Renal pelvis (tissue), 4 donors: ENCODE data around the gene TEX38. TPM values are rescaled to one million over a fixed set of nuclear protein-coding genes. Genes with fewer than 3 reads are reported as not detected.
"Not testable (repeated sequence)": the region's sequence is repeated elsewhere in the genome, so short reads cannot be mapped to it uniquely, and the experiment has no call there.

Experiments
- DNase-seq: peaks from one replicate; pipeline ENCODE4 v3.0.0-alpha.2; 2013
- polyA plus RNA-seq, 3 donors: library from polyadenylated mRNA; unstranded; fragments of 120-200 nt; gene quantifications; one replicate each; pipeline ENCODE4 v1.2.1, GENCODE V29; 2013; ENCODE audit not compliant: insufficient read length in 3 of 3

The TEX38 gene
- polyA plus RNA-seq, 3 donors = 0.17 to 0.55 (median 0.34) TPM

DNA sequence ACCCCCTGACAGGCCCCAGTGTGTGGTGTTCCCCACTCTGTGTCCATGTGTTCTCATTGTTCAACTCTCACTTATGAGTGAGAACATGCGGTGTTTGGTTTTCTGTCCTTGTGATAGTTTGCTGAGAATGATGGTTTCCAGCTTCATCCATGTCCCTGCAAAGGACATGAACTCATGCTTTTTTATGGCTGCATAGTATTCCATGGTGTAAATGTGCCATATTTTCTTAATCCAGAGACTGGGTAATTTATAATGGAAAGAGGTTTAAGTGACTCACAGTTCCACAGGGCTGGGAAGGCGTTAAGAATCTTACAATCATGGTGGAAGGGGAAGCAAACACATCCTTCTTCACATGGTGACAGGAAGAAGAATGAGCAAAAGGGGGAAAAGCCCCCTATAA lies 17.0 kb upstream of the TEX38 start:
- DNase-seq = not testable (repeated sequence)

DNA sequence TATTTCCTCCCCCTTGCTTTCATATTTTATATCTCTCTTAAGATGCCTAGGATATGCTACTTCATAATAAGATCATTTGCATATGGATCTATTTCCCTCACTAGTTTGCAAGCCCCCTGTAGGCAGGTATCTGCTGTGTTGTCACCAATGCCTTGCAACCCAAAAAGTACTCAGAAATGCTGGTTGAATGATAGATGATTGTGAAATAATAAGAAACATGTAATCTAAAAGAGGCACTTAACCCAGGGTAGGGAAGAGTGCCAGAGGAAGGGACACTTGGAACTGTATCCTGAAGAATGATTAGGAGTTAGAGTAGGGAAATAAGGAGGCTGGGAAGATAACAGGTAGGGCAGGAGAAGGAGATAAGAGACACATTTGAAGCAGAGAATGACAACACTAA lies 15.8 kb upstream of the TEX38 start:
- DNase-seq = no peak

DNA sequence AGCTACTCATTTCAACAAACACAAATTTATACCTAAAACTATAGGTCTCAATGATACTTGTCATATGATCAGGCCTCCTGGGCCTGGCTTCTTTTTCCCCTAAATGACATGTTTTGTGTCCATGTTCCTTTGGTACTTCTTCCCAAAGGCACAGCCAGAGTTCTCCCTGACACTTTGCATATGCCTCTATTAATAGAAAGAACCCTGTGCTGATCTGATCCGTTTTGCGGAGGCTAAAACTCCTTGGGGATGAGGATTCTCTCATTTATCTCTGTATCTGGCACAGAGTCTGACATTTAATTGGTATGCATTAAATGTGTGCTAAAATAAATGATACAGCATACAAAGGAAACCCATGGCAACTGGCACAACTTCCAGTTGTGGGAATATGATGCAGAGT lies 15.0 kb upstream of the TEX38 start:
- no peak for DNase-seq

DNA sequence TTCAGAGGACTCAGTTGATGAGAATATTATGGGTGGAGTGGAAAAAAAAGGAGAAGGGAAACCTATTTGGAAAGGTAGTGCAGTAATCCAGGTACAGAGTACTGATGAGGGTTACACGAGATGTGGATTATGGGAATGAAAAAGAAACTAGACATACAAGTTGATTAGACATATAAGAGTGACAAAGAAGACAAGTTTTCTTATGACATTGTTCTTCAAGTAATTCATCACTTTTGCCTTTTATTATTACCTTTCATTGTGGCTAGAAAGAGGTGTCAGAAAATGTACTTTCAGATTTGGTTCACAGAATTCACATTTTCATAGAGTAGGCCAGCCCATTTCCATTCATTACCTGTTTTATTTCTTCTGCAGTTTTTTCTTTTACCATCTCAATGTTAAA lies 13.9 kb upstream of the TEX38 start:
- no peak for DNase-seq

DNA sequence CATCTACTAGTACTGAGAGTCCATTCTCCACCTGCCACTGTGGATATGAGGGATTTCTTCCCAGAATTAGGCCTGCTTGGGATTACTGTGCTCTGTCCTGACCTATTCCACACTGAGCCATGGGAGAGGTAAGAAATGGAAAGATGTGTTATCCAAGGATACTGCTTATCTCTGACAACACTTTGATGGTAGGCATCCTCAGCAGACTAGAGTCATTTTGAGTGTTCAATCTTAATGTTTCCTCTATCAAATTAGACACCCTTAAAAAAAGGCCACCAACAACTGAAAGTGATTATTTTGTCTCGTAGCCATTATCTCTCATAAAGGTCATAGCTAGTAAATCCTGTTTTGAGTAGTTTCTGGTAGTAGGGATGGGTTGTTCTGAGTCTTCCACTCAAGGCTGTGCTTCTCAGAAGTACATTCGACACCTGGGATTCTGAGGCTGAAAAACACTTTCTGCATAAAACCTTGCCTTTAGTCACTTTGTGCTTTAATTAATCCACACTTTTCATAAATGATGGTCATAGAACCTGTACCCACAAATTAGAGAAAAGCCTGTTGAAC lies 12.3 kb upstream of the TEX38 start:
- no peak for DNase-seq

DNA sequence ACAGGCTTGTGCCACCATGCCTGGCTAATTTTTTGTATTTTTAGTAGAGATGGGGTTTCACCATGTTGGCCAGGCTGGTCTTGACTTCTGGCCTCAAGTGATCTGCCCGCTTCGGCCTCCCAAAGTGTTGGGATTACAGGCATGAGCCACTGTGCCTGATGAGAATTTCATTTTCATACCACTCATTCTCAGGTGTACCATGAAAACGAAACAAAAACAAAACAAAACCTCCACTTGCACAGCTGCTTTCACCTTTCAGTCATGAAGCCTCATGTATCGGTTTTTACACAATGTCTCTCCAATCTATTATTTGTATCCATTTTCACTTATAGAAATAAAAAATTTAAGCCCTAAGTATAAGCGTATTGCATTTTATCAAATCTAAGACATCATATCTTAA lies 11.5 kb upstream of the TEX38 start:
- not testable (repeated sequence) for DNase-seq

DNA sequence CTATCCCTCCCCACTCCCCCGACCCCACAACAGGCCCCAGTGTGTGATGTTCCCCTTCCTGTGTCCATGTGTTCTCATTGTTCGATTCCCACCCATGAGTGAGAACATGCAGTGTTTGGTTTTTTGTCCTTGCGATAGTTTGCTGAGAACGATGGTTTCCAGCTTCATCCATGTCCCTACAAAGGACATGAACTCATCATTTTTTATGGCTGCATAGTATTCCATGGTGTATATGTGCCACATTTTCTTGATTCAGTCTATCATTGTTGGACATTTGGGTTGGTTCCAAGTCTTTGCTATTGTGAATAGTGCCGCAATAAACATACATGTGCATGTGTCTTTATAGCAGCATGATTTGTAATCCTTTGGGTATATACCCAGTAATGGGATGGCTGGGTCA lies 8.7 kb upstream of the TEX38 start:
- not testable (repeated sequence) for DNase-seq

DNA sequence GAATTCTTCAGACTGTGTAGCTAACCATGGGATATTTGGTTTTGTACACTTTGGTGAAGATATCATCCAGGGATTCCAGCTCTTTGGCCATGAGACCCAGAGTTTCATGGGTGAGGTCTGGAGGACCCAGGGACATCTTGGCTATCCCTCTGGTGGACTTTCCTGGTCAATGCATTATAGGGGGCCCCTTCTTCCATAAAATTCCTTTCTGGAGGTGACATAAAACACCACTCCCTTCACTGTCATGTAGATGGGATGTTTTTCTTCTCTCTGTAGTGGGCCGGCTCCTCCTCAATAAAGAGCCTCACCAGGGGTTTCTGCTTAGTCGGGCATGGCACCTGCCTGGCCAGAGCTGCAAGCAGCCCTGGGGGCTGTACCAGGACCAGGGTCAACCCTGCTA lies 5.7 kb upstream of the TEX38 start:
- DNase-seq = no peak

DNA sequence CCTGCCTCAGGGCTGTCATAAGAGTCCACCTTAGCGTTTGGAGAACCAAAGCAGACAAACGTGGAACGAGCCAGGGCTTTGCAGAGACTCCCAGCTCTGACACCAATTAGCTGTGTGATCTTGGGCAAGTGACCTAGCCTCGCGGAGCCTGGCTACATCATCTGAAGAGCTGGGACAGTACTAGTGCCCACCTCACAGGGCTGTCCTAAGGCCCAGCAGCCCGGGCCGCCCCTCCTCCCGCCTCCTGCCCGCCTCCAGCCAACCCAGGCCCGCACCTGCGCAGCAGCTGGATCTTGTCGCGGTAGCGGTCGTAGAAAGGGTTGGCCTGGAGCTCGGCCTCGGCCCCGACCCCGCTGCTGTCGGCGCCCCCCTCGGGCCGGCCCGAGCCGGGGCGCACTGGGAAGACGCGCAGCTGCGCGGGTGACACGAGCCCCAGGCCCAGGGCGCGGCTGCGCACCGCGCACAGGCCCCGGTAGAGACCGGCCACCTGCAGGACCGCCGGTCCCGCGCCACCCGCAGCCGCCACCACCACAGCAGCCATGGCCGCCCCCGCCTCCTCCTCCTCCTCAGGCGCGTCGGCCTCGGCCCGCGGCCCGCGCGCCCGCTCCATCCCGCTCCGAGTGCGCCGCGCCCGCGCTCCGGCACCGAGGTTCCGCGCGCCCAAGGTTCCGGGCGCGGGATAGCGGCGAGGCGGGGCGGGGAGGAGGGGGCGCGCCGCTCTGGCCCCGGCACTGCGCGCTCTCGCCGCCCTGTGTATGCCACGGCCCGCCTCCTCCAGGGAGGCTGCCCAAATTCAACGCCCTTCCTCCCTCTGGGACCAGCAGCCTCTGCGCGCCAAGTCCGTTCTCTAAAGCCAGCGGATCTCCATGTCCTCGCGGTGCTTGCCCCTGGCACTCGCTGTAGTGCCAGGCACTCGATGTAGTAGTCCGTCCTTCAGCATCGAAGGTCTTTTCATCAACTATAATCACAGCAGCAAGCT lies 3.6 kb upstream of the TEX38 start, which contains the start of gene ATPAF1:
Gene ATPAF1 (minus strand): TSS at position 583 of the 979 bp plus-strand sequence. CDS start 42 bp downstream, at position 541.
- peak; percentile 65 for DNase-seq

DNA sequence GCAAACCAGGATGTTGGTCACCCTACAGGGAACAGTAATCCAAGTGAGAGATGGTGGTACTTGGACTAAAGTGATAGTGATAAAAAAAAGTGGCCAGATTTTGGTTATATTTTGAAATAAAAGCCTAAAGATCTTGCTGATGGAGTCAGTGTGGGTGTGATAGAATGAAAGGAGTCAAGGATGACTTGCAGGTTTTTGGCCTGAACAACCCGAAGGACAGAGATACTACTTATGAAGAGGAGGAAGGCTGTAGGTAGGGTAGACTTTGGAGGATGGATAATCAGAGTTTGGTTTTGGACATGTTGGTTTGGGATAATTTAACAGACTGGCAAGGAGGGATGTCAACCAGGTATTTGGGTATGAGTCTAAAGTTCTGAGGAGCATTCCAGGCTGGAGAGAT lies 1.5 kb upstream of the TEX38 start:
- DNase-seq = no peak

DNA sequence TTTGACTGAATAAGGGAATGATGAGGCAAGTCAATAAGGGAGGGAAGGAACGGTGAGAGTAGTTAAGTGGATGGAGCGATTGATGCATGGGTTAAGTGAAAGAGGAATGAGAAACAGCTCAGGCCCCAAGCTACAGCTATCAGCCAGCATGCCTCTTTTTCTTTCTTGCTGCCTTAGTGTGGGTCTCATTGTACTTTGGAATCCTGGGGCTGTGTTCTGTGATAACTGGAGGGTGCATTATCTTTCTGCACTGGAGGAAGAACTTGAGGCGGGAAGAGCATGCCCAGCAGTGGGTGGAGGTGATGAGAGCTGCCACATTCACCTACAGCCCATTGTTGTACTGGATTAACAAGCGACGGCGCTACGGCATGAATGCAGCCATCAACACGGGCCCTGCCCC lies 1.0 kb downstream of the TEX38 start:
- no peak for DNase-seq

DNA sequence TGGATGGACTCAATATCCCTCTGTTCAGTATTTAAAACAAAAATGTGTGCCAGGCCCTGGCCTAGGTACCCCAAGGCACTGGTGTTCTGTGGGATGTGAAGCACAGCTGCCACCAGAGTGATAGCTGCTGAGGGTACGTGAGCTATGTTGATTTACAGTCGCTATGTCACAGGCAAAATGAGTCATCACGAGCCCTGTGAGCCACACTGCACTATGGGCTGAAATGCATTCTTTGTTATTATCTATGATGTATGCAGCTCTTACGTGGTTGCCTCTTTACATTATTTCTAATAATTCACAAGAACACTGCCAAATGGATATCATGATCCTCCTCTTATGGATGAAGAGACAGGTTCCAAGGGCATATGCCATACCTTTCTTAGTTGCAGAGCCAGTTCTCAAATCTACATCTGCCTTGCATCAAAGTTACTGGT lies 2.1 kb downstream of the TEX38 start:
- DNase-seq = no peak

DNA sequence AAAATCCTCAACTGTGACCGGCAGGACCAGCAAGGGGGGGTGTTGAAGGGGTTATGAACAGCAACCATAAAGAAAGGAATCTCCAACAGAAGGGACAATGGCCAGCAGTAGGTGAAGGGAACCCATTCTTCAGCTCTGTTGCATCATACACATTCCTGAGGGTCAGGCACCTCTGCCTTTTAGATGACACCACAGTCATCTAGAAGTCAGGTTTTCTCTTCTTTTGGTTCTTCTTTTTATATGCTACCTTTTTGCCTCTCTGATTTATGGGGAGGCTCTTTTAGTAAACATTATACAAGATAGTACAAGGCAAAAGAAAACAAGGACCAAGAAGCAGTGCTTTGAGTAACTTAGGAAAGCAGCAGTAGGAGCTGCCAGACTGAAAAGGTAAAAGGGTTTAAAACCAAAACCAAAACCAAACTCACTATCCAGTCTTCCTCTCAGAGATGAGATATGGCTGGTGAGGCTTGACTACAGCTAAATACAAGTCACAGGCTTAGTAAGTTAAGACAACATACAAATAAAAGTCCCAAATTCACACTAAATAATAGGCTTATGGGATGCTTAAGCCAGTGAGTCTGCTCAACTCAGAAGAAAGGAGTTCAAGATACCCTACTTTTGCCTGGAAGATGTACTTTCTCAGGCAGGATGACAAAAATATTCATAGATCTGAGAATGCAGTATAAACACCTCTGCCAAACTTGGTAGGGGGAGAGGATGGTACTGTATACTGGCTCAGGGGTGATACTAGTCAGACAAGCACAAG lies 4.1 kb downstream of the TEX38 start:
- DNase-seq = no peak

DNA sequence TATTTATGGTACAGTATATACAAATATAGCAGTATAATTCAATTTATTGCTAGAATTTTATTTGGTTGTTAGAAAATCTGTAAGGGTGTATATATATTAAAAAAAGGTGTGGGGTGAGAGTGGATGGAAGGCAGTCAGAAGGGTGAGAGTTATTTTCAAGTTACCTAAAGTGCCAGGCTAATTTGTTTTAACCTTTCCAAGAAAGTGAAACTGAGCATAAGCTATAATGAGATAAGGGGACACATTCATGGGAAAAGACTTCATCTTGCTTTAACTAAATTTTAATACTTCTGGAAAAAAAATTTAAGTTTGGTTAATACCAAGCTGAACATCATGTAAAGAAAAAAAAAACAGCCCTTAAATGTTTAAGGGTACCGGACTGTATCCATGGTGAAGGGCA lies 4.9 kb downstream of the TEX38 start:
- DNase-seq = no peak

DNA sequence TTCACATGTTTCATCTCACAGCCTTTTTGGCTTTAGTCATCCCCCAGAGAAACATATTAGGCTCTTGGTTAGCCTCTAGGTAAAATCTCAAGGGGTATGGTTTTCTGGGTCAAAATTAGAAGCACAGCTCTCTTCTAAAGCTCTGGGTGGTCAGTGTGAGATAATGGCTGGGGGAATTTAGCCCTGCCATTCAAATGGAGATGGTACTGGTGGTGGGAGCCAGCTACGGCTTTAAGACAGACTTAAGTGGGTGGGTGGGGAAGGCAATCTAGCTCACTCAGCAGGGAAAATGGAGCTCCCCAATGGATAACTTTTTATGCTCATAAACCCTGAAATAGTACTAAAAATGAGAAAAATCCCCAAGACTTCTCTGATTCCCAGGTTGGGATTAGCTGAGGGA lies 5.7 kb downstream of the TEX38 start:
- DNase-seq = no peak

DNA sequence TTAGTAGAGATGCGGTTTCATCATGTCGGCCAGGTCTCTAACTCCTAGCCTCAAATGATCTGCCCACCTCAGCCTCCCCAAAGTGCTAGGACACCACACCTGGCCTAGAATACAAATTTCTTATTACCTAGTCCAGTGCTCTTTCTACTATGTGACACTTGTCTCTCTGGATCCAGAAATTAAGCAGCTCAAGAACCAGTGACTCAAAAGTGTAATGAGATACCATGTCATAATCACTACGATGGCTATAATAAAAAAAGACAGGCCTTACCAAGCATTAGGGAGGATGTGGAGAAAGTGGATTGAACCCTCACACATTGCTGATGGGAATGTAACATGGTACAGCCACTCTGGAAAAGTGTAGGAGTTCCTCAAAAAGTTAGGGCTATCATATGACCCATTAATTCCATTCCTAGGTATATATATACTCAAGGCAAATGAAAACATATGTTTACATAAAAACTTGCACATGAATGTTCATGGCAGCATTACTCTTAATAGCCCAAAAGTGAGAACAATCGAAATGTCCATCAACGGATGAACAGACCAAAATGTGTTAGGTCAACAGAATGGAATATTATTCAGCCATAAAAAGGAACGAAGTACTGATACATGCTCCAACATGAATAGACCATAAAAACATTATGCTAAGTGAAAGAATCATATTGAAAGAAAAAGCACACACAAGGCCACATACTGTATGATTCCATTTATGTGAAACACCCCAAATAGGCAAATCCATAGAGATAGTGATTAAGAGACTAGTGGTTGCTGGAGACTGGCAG lies 8.3 kb downstream of the TEX38 start:
- no peak for DNase-seq

DNA sequence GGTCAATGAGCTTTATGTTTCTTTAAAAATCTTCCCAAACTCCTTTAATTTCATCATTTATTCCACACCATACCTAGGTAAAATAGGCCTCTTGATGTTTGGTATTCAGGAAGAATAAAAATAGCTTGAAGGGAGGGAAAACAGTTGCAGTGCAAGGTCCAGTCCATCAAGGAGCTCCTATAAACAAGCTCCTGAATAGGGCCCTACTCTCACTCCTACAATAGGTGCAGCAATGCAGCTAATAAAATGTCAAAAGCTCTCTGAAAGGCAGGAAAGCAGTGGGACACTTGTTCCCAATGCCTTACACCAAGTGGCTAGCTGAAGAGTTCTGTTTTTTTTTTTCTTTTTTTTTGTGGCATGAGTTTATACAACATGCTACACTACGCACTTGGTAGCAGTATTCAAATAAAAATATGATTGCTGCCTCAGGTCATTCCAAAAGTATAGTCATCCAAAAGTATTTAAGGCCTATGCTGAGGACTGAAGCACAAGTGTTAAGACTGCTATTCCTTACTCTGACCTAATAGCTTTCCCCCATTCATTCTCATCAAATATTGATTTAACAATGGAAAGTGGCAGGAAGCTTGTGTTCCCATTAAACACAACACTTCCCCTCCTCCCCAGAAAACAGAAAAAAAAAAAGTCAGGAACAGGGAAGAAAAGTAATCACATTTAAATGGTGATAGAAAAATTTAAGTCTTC lies 9.8 kb downstream of the TEX38 start:
- no peak for DNase-seq

DNA sequence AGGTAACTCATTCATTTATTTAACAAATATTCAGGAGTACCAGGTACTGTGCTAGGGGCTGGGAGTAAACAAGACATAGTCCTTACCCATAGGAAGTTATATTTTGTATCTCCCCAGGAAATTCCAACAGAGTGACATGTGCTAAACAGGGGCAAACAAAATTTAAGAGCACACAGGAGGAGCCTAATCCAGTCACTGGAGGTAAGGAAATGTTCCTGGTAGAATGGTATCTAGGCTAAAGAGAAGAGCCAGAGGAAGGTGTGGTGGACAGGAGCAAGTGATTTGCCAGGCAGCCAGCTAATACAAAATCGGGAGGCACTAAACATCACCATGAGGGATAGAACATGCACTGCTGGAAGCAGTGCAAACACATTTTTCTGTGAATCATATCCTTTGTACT lies 10.4 kb downstream of the TEX38 start:
- DNase-seq = no peak

DNA sequence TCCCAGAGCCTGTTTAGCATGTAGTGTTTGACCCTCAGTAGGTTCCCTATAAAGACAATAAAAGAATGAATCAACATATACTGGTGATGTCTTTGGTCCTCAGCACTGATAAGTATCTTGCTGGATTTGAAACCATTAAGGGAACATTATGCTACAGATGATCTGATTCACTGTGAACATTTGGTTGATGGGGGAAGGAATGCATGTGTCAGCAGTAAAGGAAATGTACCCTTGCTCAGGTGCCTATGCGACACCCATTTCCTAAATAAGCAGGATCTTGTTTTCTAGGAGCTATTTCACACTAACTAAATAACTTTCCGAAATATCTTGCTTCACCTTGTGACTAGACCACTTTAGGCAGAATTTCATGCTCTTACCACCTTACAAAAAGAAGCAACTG lies 13.0 kb downstream of the TEX38 start:
- DNase-seq = no peak

DNA sequence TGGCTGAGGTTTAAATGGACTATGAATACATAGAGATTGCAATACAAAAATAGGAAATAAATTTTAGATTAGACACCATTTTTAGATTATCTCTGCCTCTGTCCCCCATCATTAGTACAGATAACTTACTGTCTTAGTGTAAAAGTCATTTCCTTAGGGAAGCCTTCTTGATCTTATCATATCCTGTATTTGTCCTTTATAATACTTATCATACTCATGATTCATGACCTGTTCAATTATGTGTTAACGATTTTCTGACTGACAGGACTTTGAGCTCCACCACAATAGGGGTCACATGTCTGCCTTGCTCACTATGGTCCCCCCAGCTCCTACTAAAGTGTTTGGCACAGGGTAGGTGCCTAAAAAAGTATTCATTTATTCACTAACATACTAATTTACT lies 14.6 kb downstream of the TEX38 start:
- DNase-seq = no peak

DNA sequence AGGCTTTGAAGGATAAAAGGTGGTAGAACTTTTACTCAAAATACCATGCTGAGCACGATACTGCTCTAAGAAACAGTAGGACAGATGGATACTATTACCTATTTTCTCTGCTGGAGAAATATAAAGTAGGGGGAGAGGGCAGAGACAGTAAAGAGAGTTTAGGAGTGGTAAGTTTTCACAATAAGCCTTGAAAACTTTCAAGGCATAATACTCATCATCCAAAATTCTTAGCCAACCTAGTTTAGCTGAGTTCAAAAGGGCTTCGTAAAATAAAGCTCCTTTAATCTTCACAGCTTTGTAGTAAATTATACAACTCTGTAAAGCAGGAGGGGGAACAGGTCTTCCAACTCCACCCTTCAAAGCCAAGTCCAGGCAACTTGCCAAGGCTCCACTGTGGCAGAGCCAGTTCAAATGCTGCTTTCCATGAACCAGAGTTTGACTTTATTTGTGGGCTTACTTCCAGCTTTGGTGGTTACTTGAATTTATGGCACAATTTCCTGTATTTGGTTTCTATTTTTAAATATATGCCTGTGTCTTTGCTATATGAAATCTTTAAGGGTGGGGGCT lies 15.5 kb downstream of the TEX38 start:
- DNase-seq = peak; percentile 31
